Measurements from ENCODE around the gene DPEP3.

DNA sequence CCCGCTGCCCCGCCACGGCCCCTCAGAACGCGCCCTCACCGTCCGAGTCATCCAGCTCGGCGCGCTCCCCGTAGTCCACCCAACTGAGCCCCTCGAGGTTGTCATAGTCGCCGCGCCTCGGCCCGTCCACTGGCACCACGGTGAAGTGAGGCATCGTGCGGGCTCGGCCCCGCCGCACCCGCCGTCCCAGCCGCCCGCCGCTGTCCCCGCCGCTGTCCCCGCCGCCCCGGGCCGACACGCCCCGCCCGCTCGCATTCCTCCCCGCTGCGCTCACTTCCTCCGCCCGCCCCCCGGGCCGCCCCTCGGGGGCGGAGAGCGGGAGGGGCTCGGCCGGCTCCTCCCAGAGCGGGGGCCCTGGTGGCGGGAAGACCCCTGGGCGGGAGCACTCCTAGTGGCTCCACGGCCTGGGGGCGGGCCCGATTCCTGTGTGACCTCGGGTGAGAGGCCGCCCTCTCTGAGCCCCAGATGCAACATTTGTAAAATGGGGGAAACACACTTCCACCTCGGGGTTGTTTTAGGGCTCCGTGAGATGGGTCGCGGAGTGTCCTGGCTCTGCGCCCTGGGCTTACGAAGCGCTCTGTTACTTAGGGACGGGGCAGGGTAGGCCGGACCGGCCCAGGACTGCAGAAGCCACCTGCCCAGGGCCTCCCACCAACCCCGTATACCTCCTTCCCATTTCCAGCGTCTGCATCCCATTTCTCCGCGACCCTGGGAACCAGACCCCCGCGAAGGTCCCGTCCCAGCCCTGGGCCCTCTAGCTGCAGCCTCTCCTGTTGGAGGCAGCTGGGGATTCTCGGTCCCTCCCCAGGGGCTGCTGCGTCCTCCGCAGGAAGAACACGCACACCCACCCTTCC lies 11.7 kb downstream of the DPEP3 start, which contains the start of gene SLC12A4:
- TF ChIP-seq, protein P1, sequence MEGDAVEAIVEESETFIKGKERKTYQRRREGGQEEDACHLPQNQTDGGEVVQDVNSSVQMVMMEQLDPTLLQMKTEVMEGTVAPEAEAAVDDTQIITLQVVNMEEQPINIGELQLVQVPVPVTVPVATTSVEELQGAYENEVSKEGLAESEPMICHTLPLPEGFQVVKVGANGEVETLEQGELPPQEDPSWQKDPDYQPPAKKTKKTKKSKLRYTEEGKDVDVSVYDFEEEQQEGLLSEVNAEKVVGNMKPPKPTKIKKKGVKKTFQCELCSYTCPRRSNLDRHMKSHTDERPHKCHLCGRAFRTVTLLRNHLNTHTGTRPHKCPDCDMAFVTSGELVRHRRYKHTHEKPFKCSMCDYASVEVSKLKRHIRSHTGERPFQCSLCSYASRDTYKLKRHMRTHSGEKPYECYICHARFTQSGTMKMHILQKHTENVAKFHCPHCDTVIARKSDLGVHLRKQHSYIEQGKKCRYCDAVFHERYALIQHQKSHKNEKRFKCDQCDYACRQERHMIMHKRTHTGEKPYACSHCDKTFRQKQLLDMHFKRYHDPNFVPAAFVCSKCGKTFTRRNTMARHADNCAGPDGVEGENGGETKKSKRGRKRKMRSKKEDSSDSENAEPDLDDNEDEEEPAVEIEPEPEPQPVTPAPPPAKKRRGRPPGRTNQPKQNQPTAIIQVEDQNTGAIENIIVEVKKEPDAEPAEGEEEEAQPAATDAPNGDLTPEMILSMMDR (IDR thresholded peaks at IDR 0.05; ENCODE audit: low read length) = no peak
- no peak for TF ChIP-seq EZH2 (IDR thresholded peaks at IDR 0.05; ENCODE audit: borderline replicate concordance, low read length)

Measured in OCI-LY1 (cell line).